Measurements from ENCODE around the gene DNAJC22. TPM values are rescaled to one million over a fixed set of nuclear protein-coding genes. Genes with fewer than 3 reads are reported as not detected.

Gene DNAJC22
- polyA plus RNA-seq, 1 of the 3 experiments (the other 2 are of a cell fraction): 4.5 TPM

DNA sequence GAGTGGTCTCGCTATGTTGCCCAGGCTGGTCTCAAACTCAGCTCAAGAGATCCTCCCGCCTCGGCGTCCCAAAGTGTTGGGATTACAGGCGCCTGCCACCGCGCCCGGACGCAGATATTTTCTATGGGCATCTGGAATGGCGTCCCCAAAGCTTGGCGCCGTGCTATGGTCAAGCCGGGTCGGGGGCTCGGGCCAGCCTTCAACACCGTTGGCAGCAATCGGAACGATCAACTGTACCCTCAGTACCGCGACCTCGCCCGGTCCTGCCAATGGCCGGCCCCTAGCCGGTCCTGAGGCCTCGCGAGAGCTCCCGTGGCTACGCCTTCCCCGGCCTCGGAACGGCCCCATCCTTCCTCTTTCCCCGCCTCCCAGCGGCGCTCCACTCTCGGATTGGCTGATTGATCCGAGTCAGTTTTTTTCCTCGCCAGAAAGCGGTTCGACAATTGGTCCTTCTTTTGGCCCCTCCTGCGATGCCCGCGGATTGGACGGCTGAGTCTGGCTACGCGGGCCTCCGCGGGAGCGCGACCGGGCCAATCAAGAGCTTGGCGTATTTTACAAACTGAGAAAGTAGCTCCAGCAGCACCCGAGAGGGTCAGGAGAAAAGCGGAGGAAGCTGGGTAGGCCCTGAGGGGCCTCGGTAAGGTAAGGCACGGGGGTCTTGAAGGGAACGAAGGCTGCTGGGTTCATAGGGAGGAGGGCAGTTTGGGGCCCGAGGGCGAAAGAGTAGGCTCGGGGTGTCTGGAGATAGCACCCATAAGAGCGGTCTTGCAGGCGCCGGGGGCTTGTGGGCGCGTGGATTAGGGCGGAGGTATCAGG is 23.8 kb upstream of the DNAJC22 start, which contains the start of gene TROAP (continued):
- TF ChIP-seq TAF1 (IDR thresholded peaks at IDR 0.05; ENCODE audit: borderline replicate concordance, low read depth, low read length): peak; percentile 65
- peak; percentile 92 for TF ChIP-seq MXI1 (IDR thresholded peaks at IDR 0.05; ENCODE audit: low read depth, low read length)
- no peak for TF ChIP-seq SMC3 (IDR thresholded peaks at IDR 0.05; ENCODE audit: low read depth, low read length)
- TF ChIP-seq, protein P1, sequence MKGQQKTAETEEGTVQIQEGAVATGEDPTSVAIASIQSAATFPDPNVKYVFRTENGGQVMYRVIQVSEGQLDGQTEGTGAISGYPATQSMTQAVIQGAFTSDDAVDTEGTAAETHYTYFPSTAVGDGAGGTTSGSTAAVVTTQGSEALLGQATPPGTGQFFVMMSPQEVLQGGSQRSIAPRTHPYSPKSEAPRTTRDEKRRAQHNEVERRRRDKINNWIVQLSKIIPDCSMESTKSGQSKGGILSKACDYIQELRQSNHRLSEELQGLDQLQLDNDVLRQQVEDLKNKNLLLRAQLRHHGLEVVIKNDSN (IDR thresholded peaks at IDR 0.05; ENCODE audit: borderline replicate concordance, low read depth): no peak
- peak; percentile 99 for TF ChIP-seq SIN3A (IDR thresholded peaks at IDR 0.05; ENCODE audit: borderline replicate concordance, low read depth, low read length)
- TF ChIP-seq TEAD4 (IDR thresholded peaks at IDR 0.05; ENCODE audit: borderline replicate concordance, insufficient read depth): no peak
- TF ChIP-seq YY1 (IDR thresholded peaks at IDR 0.05; ENCODE audit: low read depth): peak; percentile 82
- no peak for TF ChIP-seq NRF1 (IDR thresholded peaks at IDR 0.05; ENCODE audit: low read depth, low read length)
- TF ChIP-seq, protein P2, sequence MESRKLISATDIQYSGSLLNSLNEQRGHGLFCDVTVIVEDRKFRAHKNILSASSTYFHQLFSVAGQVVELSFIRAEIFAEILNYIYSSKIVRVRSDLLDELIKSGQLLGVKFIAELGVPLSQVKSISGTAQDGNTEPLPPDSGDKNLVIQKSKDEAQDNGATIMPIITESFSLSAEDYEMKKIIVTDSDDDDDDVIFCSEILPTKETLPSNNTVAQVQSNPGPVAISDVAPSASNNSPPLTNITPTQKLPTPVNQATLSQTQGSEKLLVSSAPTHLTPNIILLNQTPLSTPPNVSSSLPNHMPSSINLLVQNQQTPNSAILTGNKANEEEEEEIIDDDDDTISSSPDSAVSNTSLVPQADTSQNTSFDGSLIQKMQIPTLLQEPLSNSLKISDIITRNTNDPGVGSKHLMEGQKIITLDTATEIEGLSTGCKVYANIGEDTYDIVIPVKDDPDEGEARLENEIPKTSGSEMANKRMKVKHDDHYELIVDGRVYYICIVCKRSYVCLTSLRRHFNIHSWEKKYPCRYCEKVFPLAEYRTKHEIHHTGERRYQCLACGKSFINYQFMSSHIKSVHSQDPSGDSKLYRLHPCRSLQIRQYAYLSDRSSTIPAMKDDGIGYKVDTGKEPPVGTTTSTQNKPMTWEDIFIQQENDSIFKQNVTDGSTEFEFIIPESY (IDR thresholded peaks at IDR 0.05; ENCODE audit: borderline replicate concordance, low read depth): peak; percentile 96

DNA sequence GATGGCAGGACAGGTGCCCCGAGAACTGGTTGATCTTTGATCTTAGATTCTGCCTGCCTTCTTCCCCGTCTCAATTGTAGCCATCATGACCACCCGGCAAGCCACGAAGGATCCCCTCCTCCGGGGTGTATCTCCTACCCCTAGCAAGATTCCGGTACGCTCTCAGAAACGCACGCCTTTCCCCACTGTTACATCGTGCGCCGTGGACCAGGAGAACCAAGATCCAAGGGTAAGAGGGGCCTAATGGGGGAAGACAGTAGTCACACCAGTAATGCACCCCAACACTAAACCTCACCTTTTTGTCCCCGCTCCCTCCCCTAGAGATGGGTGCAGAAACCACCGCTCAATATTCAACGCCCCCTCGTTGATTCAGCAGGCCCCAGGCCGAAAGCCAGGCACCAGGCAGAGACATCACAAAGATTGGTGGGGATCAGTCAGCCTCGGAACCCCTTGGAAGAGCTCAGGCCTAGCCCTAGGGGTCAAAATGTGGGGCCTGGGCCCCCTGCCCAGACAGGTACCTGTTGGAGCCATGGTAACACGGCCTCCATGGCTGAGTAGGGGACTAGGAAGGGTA is 23.1 kb upstream of the DNAJC22 start:
- peaks cover 19% of the 10 kb centered on the region for H3K79me2 ChIP-seq (ENCODE audit: insufficient read depth)
- H3K9me3 ChIP-seq: no peaks in the 10 kb centered on the region
- WGBS (ENCODE audit: low lambda C conversion rate): 5% methylated on average over 18 of the region's 19 CpGs
- no peak for DNase-seq
- H3K4me1 ChIP-seq (ENCODE audit: control insufficient read depth in 1 of 2, insufficient read depth in 2 of 2, low read depth in 1 of 2, low read length in 1 of 2): peaks cover 0 to 14% of the 10 kb centered on the region in 2 experiments; a peak in 1 of 4 replicates
- no peaks in the 10 kb centered on the region for H3K27me3 ChIP-seq (ENCODE audit: insufficient read depth)
- peak overlapping the region; percentile 67 to 88 for H3K4me3 ChIP-seq (ENCODE audit: low read depth in 2 of 2, low read length in 1 of 2)
- H3K36me3 ChIP-seq (replicated peaks in 1 of 2; ENCODE audit: control insufficient read depth in 1 of 2, insufficient read depth in 2 of 2, low read length in 1 of 2): peaks cover 2 to 6% of the 10 kb centered on the region in 2 experiments
- TF ChIP-seq TAF1 (IDR thresholded peaks at IDR 0.05; ENCODE audit: borderline replicate concordance, low read depth, low read length) (no peak), RAD21 (IDR thresholded peaks at IDR 0.05; ENCODE audit: low read length) (no peak), NFIC (IDR thresholded peaks at IDR 0.05; ENCODE audit: borderline replicate concordance) (no peak), FOSL2 (IDR thresholded peaks at IDR 0.05; ENCODE audit: borderline replicate concordance, low read depth) (no peak), YY1 (IDR thresholded peaks at IDR 0.05; ENCODE audit: low read depth) (no peak), SIN3A (IDR thresholded peaks at IDR 0.05; ENCODE audit: borderline replicate concordance, low read depth, low read length) (no peak), GABPA (IDR thresholded peaks at IDR 0.05; ENCODE audit: low read depth) (no peak), ELF1 (IDR thresholded peaks at IDR 0.05) (no peak), JUND (IDR thresholded peaks at IDR 0.05) (no peak), GATA2 (CRISPR knock-in tag; IDR thresholded peaks at IDR 0.05) (no peak), MEF2A (IDR thresholded peaks at IDR 0.05; ENCODE audit: borderline replicate concordance, low read depth) (no peak)
- TF ChIP-seq, protein P2 (IDR thresholded peaks at IDR 0.05; ENCODE audit: borderline replicate concordance, low read depth): no peak
- TF ChIP-seq, protein P3, sequence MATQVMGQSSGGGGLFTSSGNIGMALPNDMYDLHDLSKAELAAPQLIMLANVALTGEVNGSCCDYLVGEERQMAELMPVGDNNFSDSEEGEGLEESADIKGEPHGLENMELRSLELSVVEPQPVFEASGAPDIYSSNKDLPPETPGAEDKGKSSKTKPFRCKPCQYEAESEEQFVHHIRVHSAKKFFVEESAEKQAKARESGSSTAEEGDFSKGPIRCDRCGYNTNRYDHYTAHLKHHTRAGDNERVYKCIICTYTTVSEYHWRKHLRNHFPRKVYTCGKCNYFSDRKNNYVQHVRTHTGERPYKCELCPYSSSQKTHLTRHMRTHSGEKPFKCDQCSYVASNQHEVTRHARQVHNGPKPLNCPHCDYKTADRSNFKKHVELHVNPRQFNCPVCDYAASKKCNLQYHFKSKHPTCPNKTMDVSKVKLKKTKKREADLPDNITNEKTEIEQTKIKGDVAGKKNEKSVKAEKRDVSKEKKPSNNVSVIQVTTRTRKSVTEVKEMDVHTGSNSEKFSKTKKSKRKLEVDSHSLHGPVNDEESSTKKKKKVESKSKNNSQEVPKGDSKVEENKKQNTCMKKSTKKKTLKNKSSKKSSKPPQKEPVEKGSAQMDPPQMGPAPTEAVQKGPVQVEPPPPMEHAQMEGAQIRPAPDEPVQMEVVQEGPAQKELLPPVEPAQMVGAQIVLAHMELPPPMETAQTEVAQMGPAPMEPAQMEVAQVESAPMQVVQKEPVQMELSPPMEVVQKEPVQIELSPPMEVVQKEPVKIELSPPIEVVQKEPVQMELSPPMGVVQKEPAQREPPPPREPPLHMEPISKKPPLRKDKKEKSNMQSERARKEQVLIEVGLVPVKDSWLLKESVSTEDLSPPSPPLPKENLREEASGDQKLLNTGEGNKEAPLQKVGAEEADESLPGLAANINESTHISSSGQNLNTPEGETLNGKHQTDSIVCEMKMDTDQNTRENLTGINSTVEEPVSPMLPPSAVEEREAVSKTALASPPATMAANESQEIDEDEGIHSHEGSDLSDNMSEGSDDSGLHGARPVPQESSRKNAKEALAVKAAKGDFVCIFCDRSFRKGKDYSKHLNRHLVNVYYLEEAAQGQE (IDR thresholded peaks at IDR 0.05; ENCODE audit: low read depth, low read length): no peak
- peak overlapping the region in 1 of 2 experiments; percentile 56; a peak in 2 of 4 replicates for H3K27ac ChIP-seq (ENCODE audit: low read depth in 2 of 2, low read length in 1 of 2)
- peaks cover 5% of the 10 kb centered on the region for H3F3A ChIP-seq (replicated peaks; ENCODE audit: insufficient read depth)
- ChIA-PET POLR2A (interaction anchor here (0.8 to 2.2 kb wide), 8 partner anchors 11 to 213 kb away, joined by 3 to 34 read pairs (median 5); partner anchors contain the start of genes LMBR1L, PRPH, SPATS2 and TUBA1A), CTCF (interaction anchor here (1.1 to 5.4 kb wide), 6 partner anchors 8 to 35 kb away, joined by 3 to 48 read pairs (median 18); partner anchors contain the start of gene C1QL4)
- H3K4me2 ChIP-seq: peak overlapping the region; percentile 95
- H2AFZ ChIP-seq (ENCODE audit: low read depth): peak overlapping the region; percentile 81
- H3K9me2 ChIP-seq: no peaks in the 10 kb centered on the region
- peak overlapping the region; percentile 78 for H3K9ac ChIP-seq
- no peaks in the 10 kb centered on the region for H4K20me1 ChIP-seq (ENCODE audit: insufficient read depth)

Measured in SK-N-SH (cell line).